AG04449 (cell line): Measurements from ENCODE around the gene MINDY2.
"Not testable (repeated sequence)": the region's sequence is repeated elsewhere in the genome, so short reads cannot be mapped to it uniquely, and the experiment has no call there.

Source experiments
- CTCF ChIA-PET: fragments of 350-600 bp; formaldehyde crosslinking; extraction: SDS; loops from one replicate; lab custom pipeline; 2021; ENCODE audit warnings: antibody characterized with exemption; lab: Yijun Ruan, JAX
- POLR2A ChIA-PET: fragments of 400-600, 350-600 bp; formaldehyde crosslinking; extraction: SDS; loops from one replicate; lab custom pipeline; 2020; ENCODE audit warnings: antibody characterized with exemption, inconsistent platforms; lab: Yijun Ruan, JAX
- DNase-seq: peaks from one replicate; pipeline ENCODE4 v3.0.0-alpha.2; 2010; ENCODE audit warnings: low read depth, low spot score
- H3K4me3 ChIP-seq: 2 replicates; pipeline ENCODE4 v1.5.1; 2011; ENCODE audit warnings: low read depth, mild to moderate bottlenecking, control low read depth, low read length
- TF ChIP-seq, protein P1 (sequence below): IDR thresholded peaks from one replicate; pipeline ENCODE4 v1.5.1; 2011; ENCODE audit warnings: mild to moderate bottlenecking, moderate library complexity, low read length, control low read depth, inconsistent platforms; ENCODE audit not compliant: insufficient read depth; ENCODE audit errors: missing control alignments

MINDY2 gene

DNA sequence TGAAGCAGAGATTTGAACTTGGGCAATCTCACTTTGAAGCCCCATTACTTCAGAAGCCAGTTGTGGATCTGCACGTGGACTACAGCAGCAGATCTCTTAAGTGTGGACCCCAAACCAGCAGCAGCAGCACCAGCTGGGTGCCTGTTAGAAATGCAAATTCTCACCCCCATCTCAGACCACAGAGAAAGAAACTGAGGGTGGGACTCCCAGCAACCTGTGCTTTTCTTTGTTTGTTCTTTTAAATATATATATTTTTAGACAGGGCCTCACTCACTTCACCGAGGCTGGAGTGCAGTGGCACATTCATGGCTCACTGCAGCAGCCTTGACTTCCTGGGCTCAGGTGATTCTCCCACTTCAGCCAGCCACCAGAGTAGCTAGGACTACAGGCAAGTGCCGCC lies 109.2 kb downstream of the MINDY2 start:
- DNase-seq, result no peak
- TF ChIP-seq, protein P1, sequence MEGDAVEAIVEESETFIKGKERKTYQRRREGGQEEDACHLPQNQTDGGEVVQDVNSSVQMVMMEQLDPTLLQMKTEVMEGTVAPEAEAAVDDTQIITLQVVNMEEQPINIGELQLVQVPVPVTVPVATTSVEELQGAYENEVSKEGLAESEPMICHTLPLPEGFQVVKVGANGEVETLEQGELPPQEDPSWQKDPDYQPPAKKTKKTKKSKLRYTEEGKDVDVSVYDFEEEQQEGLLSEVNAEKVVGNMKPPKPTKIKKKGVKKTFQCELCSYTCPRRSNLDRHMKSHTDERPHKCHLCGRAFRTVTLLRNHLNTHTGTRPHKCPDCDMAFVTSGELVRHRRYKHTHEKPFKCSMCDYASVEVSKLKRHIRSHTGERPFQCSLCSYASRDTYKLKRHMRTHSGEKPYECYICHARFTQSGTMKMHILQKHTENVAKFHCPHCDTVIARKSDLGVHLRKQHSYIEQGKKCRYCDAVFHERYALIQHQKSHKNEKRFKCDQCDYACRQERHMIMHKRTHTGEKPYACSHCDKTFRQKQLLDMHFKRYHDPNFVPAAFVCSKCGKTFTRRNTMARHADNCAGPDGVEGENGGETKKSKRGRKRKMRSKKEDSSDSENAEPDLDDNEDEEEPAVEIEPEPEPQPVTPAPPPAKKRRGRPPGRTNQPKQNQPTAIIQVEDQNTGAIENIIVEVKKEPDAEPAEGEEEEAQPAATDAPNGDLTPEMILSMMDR, result no peak
- H3K4me3 ChIP-seq, result no peak overlapping the region
- POLR2A ChIA-PET, result no interaction called here
- CTCF ChIA-PET, result no interaction called here

DNA sequence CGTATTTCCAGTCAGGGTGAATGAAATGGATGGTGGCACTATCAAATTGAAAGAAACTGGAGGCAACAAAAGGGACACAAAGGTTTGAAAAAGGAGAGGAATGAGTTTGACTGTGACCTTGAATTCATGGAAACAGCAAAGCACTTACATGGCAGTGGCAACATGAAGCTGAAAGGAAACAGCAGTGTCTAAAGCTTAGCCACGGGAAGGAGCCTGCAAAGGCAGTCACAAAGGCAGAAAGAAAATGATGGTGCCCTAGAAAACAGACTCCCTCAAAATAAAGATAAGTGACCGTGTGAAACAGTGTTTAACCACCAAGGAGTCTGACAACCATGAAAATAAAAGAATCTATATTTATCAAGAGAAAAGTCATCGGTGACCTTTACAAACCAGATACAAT lies 111.1 kb downstream of the MINDY2 start:
- DNase-seq, result no peak
- CTCF ChIA-PET, result no interaction called here
- POLR2A ChIA-PET, result no interaction called here
- H3K4me3 ChIP-seq, result no peak overlapping the region
- TF ChIP-seq, protein P1, result no peak

DNA sequence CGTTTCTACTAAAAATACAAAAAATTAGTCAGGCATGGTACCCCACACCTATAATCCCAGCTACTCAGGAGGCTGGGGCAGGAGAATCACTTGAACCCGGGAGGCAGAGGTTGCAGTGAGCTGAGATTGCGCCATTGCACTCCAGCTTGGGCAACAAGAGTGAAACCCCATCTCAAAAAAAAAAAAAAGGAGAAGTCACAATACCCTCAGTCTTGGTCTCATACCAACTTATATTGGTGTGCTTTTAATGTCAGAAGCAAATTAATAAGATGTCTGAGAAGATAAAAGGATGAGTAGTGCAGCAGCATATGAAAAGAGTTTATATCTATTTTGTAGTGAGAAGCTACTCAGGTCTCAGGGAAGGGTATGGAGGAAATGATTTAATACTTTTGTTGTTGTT lies 112.8 kb downstream of the MINDY2 start:
- DNase-seq, H3K4me3 ChIP-seq, POLR2A ChIA-PET: not testable (repeated sequence)
- CTCF ChIA-PET, result interaction anchor here (1.4 kb wide), 1 partner anchor 656 kb away, joined by 3 read pairs; no protein-coding TSS in a partner anchor

DNA sequence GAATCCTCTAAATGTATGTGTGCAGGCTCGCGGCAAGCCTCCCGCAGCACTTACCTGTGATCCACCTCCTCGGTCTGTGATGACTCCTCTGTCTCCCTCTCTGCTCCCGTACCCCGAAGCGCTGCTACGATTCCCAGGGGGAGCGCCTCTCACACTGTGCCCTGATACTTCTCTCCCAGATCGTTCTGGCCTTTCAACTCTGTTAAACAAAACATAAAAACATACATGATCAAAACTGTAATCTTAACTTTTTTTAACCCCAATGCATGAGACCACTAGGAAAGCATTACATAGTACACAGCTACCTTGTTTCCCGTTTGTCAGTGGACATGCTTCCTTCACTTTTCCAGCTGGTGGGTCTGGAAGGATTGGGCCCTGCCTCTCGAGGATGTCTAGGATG lies 115.8 kb downstream of the MINDY2 start:
- no peak overlapping the region for H3K4me3 ChIP-seq
- CTCF ChIA-PET, result no interaction called here
- TF ChIP-seq, protein P1, result no peak
- POLR2A ChIA-PET, result no interaction called here
- DNase-seq, result no peak

DNA sequence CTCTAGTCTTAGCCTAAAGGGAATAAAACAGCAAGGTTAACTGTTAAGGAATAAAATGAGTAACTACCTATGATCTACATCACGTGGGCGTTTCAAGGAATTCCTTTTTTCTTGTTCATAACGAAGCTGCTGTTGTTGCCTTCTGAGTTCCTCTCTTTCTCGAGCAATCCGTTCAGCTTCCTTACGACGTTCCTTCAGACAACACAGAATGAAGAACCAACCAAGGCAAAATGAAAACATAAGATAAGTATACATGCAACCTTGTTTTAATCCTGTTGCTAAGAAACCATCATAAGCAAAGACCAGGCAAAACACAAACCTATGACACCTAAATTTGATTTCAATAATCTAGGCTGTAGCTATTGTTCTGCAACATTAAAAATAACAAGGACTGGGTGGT lies 118.3 kb downstream of the MINDY2 start:
- DNase-seq, result no peak
- TF ChIP-seq, protein P1, result no peak
- ChIA-PET POLR2A (no interaction called here), CTCF (interaction anchor here (1.0 kb wide), 1 partner anchor 14 kb away, joined by 3 read pairs; no protein-coding TSS in a partner anchor)
- no peak overlapping the region for H3K4me3 ChIP-seq

DNA sequence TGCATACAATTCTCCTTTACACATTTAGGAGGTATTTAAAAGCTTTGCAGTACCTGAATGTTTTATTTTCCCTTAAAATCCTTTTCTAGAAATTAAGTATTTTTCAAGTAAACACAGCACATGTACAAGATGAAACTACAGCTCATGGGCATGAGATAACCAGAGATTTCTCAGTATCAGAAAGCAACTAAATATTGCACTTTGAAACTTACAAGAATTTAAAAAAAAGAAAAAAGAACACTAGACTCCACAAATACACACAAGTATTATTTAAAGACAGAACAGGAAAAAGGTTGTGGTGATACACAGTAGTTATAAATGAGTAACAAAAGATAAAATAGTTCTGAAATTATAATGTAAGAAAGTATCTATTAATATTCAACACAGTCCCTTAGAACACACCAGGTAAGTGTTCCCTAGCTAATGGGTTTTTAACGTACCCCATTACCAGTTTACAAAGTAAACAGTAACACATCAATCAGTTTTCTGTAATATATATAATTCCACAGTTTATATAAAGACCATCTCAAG lies 127.1 kb downstream of the MINDY2 start:
- H3K4me3 ChIP-seq, result no peak overlapping the region
- TF ChIP-seq, protein P1, result no peak
- ChIA-PET CTCF (no interaction called here), POLR2A (no interaction called here)
- DNase-seq, result no peak

DNA sequence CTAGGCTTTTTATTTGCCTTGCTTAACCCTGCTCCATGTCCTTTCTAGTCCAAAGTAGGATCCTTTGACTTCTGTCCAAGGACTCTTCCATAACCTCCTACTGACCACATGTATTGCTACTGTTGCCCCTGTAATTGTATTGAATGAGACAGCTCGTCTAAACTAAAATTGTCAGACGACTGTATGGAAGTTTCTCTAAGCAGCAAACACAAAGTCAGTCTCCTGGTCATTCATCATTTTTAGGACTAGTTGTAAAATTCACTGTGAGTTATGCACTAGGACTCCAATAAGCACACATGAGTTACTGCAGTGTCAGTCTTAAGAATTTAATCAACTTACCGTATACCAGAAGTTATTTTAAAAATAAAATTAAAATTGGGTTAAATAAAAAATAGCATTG lies 129.5 kb downstream of the MINDY2 start:
- TF ChIP-seq, protein P1, result no peak
- CTCF ChIA-PET, result no interaction called here
- no peak for DNase-seq
- no peak overlapping the region for H3K4me3 ChIP-seq
- POLR2A ChIA-PET, result no interaction called here
